IPS-NIHi11 (cell line): ENCODE results near the gene DYNC1I1.

ENCODE experiments used
- DNase-seq: peaks from one replicate; pipeline ENCODE4 v3.0.0; 2012; ENCODE audit warnings: mixed read lengths, low spot score

DYNC1I1 gene

GRCh38 chr7:96023387-96023786, 251.0 kb downstream of the DYNC1I1 start:
- DNase-seq = no peak

- DNase-seq = no peak
Measured at GRCh38 chr7:96026010-96026409, 253.7 kb downstream of the DYNC1I1 start.

GRCh38 chr7:96026611-96027010, 254.3 kb downstream of the DYNC1I1 start:
- DNase-seq = no peak

- no peak for DNase-seq
Measured at GRCh38 chr7:96028729-96029128, 256.4 kb downstream of the DYNC1I1 start.

- no peak for DNase-seq
Measured at GRCh38 chr7:96033009-96033598, 260.8 kb downstream of the DYNC1I1 start.

GRCh38 chr7:96034940-96035727, 262.8 kb downstream of the DYNC1I1 start:
- DNase-seq = no peak

- DNase-seq = no peak
Measured at GRCh38 chr7:96040250-96040772, 268.0 kb downstream of the DYNC1I1 start.

GRCh38 chr7:96041171-96041570, 268.8 kb downstream of the DYNC1I1 start:
- DNase-seq = no peak

GRCh38 chr7:96045181-96045580, 272.8 kb downstream of the DYNC1I1 start:
- no peak for DNase-seq

- DNase-seq = no peak
Measured at GRCh38 chr7:96045919-96046318, 273.6 kb downstream of the DYNC1I1 start.

- DNase-seq = no peak
Measured at GRCh38 chr7:96052289-96052688, 279.9 kb downstream of the DYNC1I1 start.

GRCh38 chr7:96052860-96053470, 280.6 kb downstream of the DYNC1I1 start:
- DNase-seq = no peak

- no peak for DNase-seq
Measured at GRCh38 chr7:96055717-96056116, 283.4 kb downstream of the DYNC1I1 start.

GRCh38 chr7:96059075-96059474, 286.7 kb downstream of the DYNC1I1 start:
- no peak for DNase-seq

GRCh38 chr7:96061009-96061408, 288.7 kb downstream of the DYNC1I1 start:
- no peak for DNase-seq

- DNase-seq = no peak
Measured at GRCh38 chr7:96061844-96062243, 289.5 kb downstream of the DYNC1I1 start.

- peak; percentile 25 for DNase-seq
Measured at GRCh38 chr7:96067321-96067720, 295.0 kb downstream of the DYNC1I1 start.

GRCh38 chr7:96069401-96069800, 297.0 kb downstream of the DYNC1I1 start:
- DNase-seq = no peak

GRCh38 chr7:96074871-96075270, 302.5 kb downstream of the DYNC1I1 start:
- no peak for DNase-seq

- DNase-seq = peak; percentile 83
Measured at GRCh38 chr7:96075510-96076349, 303.4 kb downstream of the DYNC1I1 start.

GRCh38 chr7:96076350-96076707, 304.0 kb downstream of the DYNC1I1 start:
- no peak for DNase-seq

- no peak for DNase-seq
Measured at GRCh38 chr7:96080027-96080426, 307.7 kb downstream of the DYNC1I1 start.
